Smooth muscle cell (in vitro differentiated cells): ENCODE measurements around the gene RPL19. TPM values are rescaled to one million over a fixed set of nuclear protein-coding genes. Genes with fewer than 3 reads are reported as not detected.
A peak's percentile ranks its signal among the peaks of the same experiment; 100 is the strongest.

Source experiments
- DNase-seq: peaks from one replicate; lab custom pipeline; 2025; ENCODE audit not compliant: unreplicated experiment; lab: John Stamatoyannopoulos, UW
- H2AFZ ChIP-seq: fragments of 200-600 bp; sonication (generic); 2 replicates; pipeline ENCODE4 v1.6.0; 2016; ENCODE audit warnings: antibody characterized with exemption, low read depth, mild to moderate bottlenecking
- H3F3A ChIP-seq: fragments of 200-600 bp; sonication (generic); 2 replicates; pipeline ENCODE4 v1.6.0; 2017; ENCODE audit warnings: antibody characterized with exemption, low read depth
- H3K27ac ChIP-seq: fragments of 200-600 bp; sonication (generic); 2 replicates; pipeline ENCODE4 v1.5.1; 2016; ENCODE audit warnings: low read depth, mild to moderate bottlenecking
- H3K27me3 ChIP-seq: fragments of 200-600 bp; sonication (generic); 2 replicates; pipeline ENCODE4 v1.6.1; 2016; ENCODE audit warnings: low read depth, mild to moderate bottlenecking
- H3K36me3 ChIP-seq: fragments of 200-600 bp; sonication (generic); 2 replicates; pipeline ENCODE4 v1.5.1; 2016; ENCODE audit warnings: low read depth
- H3K4me1 ChIP-seq: fragments of 200-600 bp; sonication (generic); 2 replicates; pipeline ENCODE4 v1.5.1; 2016; ENCODE audit warnings: low read depth
- H3K4me2 ChIP-seq: fragments of 200-600 bp; sonication (generic); 2 replicates; pipeline ENCODE4 v1.6.0; 2016; ENCODE audit warnings: mild to moderate bottlenecking
- H3K4me3 ChIP-seq: fragments of 200-600 bp; sonication (generic); 2 replicates; pipeline ENCODE4 v1.5.1; 2016; ENCODE audit warnings: mild to moderate bottlenecking
- H3K79me2 ChIP-seq: fragments of 200-600 bp; sonication (generic); 2 replicates; pipeline ENCODE4 v1.6.0; 2016; ENCODE audit warnings: low read depth, mild to moderate bottlenecking
- H3K9ac ChIP-seq: fragments of 200-600 bp; sonication (generic); 2 replicates; pipeline ENCODE4 v1.6.0; 2016; ENCODE audit warnings: low read depth
- H3K9me3 ChIP-seq: fragments of 200-600 bp; sonication (generic); replicated peaks from 2 replicates; pipeline ENCODE4 v1.5.1; 2016; ENCODE audit warnings: low read depth
- H4K20me1 ChIP-seq: fragments of 200-600 bp; sonication (generic); 2 replicates; pipeline ENCODE4 v1.6.0; 2016; ENCODE audit warnings: low read depth
- WGBS: methylation state at CpG from one replicate; pipeline ENCODE4 v1.1.7; 2016; ENCODE audit warnings: low lambda C conversion rate; 5-methylcytosine and 5-hydroxymethylcytosine counted together
- polyA plus RNA-seq: library from polyadenylated mRNA; unstranded; fragments of >200 nt; fragmentation: Nextera tagmentation; extraction: Ambion mirVana; gene quantifications from 2 replicates; pipeline ENCODE4 v1.2.1, GENCODE V29; 2016
- total RNA-seq: library from RNA; depleted of rRNA; stranded (reverse); fragments of >200 nt; gene quantifications from 2 replicates; pipeline ENCODE4 v1.2.3, GENCODE V29; 2014
- TF ChIP-seq, protein P1 (sequence below): fragments of 200-600 bp; sonication (generic); IDR thresholded peaks from 2 replicates; pipeline ENCODE4 v1.5.1; 2017; ENCODE audit warnings: borderline replicate concordance, mild to moderate bottlenecking, antibody characterized with exemption; ENCODE audit not compliant: insufficient read depth, poor library complexity, severe bottlenecking

The RPL19 gene
- total and polyA plus RNA-seq, 2 experiments from 2014 or later, result 818 to 2,675 TPM

DNA sequence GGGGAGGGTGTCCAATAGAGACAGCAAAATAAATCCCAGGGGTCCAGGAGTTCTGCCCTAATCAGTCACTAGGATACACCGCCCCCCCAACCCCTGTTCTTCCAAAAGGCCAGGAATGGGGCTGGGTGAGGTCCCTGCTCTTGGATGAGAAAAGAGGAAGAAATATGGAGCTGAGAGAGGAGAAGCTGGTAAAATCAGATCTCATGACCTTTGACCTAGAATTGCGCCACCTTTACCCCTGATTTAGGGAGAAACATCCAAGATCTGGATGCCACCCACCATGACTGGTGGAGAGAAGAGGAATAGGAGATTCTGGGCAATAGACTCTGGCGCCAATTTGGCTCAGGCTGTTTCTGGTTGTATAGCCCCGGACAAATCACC lies 1.9 kb upstream of the RPL19 start:
- DNase-seq, result no peak
- peaks cover 33% of the 10 kb centered on the region for H4K20me1 ChIP-seq
- TF ChIP-seq, protein P1, sequence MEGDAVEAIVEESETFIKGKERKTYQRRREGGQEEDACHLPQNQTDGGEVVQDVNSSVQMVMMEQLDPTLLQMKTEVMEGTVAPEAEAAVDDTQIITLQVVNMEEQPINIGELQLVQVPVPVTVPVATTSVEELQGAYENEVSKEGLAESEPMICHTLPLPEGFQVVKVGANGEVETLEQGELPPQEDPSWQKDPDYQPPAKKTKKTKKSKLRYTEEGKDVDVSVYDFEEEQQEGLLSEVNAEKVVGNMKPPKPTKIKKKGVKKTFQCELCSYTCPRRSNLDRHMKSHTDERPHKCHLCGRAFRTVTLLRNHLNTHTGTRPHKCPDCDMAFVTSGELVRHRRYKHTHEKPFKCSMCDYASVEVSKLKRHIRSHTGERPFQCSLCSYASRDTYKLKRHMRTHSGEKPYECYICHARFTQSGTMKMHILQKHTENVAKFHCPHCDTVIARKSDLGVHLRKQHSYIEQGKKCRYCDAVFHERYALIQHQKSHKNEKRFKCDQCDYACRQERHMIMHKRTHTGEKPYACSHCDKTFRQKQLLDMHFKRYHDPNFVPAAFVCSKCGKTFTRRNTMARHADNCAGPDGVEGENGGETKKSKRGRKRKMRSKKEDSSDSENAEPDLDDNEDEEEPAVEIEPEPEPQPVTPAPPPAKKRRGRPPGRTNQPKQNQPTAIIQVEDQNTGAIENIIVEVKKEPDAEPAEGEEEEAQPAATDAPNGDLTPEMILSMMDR, result no peak
- no peak overlapping the region for H3K9ac ChIP-seq
- peak overlapping the region; percentile 98 for H3K4me2 ChIP-seq
- H3K79me2 ChIP-seq, result peaks cover 42% of the 10 kb centered on the region
- H2AFZ ChIP-seq, result no peak overlapping the region
- H3K4me3 ChIP-seq, result peak overlapping the region; percentile 88
- H3K36me3 ChIP-seq, result no peaks in the 10 kb centered on the region
- H3K9me3 ChIP-seq, result no peaks in the 10 kb centered on the region
- H3F3A ChIP-seq, result peaks cover 19% of the 10 kb centered on the region
- 87% methylated on average over 4 of the region's 4 CpGs for WGBS
- no peaks in the 10 kb centered on the region for H3K27me3 ChIP-seq
- peaks cover 40% of the 10 kb centered on the region for H3K4me1 ChIP-seq
- no peak overlapping the region for H3K27ac ChIP-seq

DNA sequence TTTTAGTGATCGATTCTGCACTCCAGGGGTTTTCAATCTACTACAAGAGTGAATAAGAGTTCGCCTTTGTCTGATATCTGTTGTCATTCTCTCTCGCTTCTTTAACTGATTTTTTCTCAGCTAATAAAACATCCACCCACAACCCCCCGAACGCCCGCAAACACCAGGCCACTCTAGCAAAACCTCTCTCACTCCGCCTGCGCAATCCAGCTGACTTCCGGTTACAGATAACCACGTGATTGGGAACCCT lies 338 bp upstream of the RPL19 start:
- Histone ChIP-seq H4K20me1 (peaks cover 36% of the 10 kb centered on the region), H3K79me2 (peaks cover 30% of the 10 kb centered on the region), H2AFZ (peak overlapping the region; percentile 97), H3K9me3 (no peaks in the 10 kb centered on the region), H3K4me2 (peak overlapping the region; percentile 98), H3K27me3 (no peaks in the 10 kb centered on the region), H3K4me1 (peaks cover 40% of the 10 kb centered on the region), H3K27ac (peak overlapping the region; percentile 99), H3K9ac (peak overlapping the region; percentile 100), H3F3A (peaks cover 30% of the 10 kb centered on the region), H3K36me3 (peaks cover 8% of the 10 kb centered on the region), H3K4me3 (peak overlapping the region; percentile 91)
- TF ChIP-seq, protein P1, result no peak
- DNase-seq, result peak; percentile 70
- 2% methylated on average over 10 of the region's 10 CpGs for WGBS

DNA sequence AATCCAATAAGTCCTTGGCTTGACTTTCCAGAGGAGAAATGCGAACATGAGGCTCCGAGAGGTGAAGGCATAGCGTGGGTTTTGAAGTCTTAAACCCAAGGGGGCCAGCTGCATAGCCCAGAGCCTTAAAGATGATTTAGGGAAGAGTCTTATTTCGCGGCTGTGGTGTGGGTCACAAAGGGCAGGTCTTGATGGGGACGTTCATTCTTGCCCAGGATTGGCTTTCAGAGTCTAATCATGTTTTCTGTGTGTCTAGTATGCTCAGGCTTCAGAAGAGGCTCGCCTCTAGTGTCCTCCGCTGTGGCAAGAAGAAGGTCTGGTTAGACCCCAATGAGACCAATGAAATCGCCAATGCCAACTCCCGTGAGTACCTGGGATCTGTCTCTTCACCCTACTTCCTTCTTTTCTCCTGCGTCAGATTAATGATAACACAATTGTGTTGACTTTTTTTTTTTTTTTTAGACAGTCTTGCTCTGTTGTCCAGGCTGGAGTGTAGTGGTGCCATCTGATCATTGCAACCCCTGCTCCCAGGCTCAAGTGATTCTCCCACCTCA lies 951 bp downstream of the RPL19 start:
- WGBS, result 49% methylated on average over 11 of the region's 11 CpGs
- peaks cover 36% of the 10 kb centered on the region for H4K20me1 ChIP-seq

DNA sequence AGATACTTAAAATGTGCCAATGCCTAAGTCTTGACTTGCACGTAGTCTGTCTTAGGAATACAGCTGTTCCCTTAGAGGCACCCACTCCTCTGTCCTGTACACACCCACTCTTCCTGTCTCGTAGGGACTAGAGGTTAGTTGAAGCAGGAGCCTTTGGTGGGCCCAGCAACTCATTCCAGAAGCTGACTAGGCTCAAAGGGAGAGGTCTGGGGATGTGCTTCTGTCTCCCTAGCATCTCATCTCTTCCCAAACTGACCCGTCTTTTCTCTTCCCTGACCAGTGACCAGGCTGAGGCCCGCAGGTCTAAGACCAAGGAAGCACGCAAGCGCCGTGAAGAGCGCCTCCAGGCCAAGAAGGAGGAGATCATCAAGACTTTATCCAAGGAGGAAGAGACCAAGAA lies 4.2 kb downstream of the RPL19 start:
- DNase-seq, result no peak
- Histone ChIP-seq H3K4me3 (no peak overlapping the region), H3K9ac (no peak overlapping the region), H3K27ac (no peak overlapping the region), H3K36me3 (peaks cover 9% of the 10 kb centered on the region), H2AFZ (no peak overlapping the region), H3K4me2 (no peak overlapping the region), H3K9me3 (no peaks in the 10 kb centered on the region), H3K4me1 (peaks cover 18% of the 10 kb centered on the region), H3K27me3 (no peaks in the 10 kb centered on the region), H3F3A (peaks cover 32% of the 10 kb centered on the region), H4K20me1 (peaks cover 36% of the 10 kb centered on the region), H3K79me2 (peaks cover 22% of the 10 kb centered on the region)
- TF ChIP-seq, protein P1, result no peak
- WGBS, result 92% methylated on average over 8 of the region's 8 CpGs

More for the DNA sequence above, 951 bp downstream of the RPL19 start:
- H3K4me3 ChIP-seq, result peak overlapping the region; percentile 91
- no peak overlapping the region for H2AFZ ChIP-seq
- H3K9me3 ChIP-seq, result no peaks in the 10 kb centered on the region
- peaks cover 28% of the 10 kb centered on the region for H3F3A ChIP-seq
- no peaks in the 10 kb centered on the region for H3K27me3 ChIP-seq
- H3K27ac ChIP-seq, result peak overlapping the region; percentile 99
- peak overlapping the region; percentile 98 for H3K4me2 ChIP-seq
- no peak for DNase-seq
- H3K79me2 ChIP-seq, result peaks cover 30% of the 10 kb centered on the region
- peaks cover 28% of the 10 kb centered on the region for H3K4me1 ChIP-seq
- TF ChIP-seq, protein P1, result no peak
- H3K9ac ChIP-seq, result peak overlapping the region; percentile 100
- H3K36me3 ChIP-seq, result peaks cover 9% of the 10 kb centered on the region
